Heart left ventricle (tissue), 13 donors: ENCODE data around the gene GDPD1.

Source experiments
- CTCF ChIP-seq, 12 donors: fragments of 200-600 bp; sonication (generic) in 4 of 12; IDR thresholded peaks; one replicate each; pipeline versions ENCODE4 v1.5.0 to v1.8.0; 2018 to 2022; ENCODE audit warnings: antibody characterized with exemption in 12 of 12, mild to moderate bottlenecking in 5 of 12
- POLR2A ChIP-seq, 2 donors: fragments of 450-650 bp; IDR thresholded peaks; one replicate each; pipeline ENCODE4 v1.6.1; 2017; ENCODE audit warnings: antibody characterized with exemption in 2 of 2, mild to moderate bottlenecking in 2 of 2, moderate library complexity in 2 of 2
- donor health status: ischemic (EF 13 %, LVEDD 7.1; RV severe dilation, severe dysfunction).
- donor health status: DM: no; HTN: yes; CAD: no.
- donor health status: DM: no; HTN: no; CAD: no.
- donor health status: ischemic (EF 25% LVEDD 6.9; RV normal size, moderate dysfunction).
- donor health status: ischemic (EF 25% LVEDD 5.7; RV mildly dilated, moderate dysfunction).
- donor health status: ischemic (EF 35%, LVEDD 5.7; RV mildly dilated, moderate dysfunction).
- donor health status: nonischemic (EF 11% LVEDD 7.7; RV severe dilation, severe dysfunction).
- donor health status: DM: yes; HTN: yes; CAD: no.
- donor health status: PGD.
- donor health status: ischemic (EF 29% LVEDD 5.4; RV normal size, mild dysfunction).
- donor health status: nonischemic (EF 23%, LVEDD 6.1; RV moderate dilation, normal function).

GRCh38 chr17:59254742-59255141 lies 34.4 kb downstream of the GDPD1 start:
- TF ChIP-seq CTCF (IDR thresholded peaks at IDR 0.05) (no peak), POLR2A (IDR thresholded peaks at IDR 0.05) (no peak)
